CD4-positive, alpha-beta T cell treated with Interferon alpha-2 for 1 hour (primary cell): Measurements from ENCODE around the gene CNIH4.
A peak's percentile ranks its signal among the peaks of the same experiment; 100 is the strongest.
"Not testable (repeated sequence)": the region's sequence is repeated elsewhere in the genome, so short reads cannot be mapped to it uniquely, and the experiment has no call there.

Source experiments
- DNase-seq, 2 donors: peaks; one replicate each; pipeline ENCODE4 v3.0.0-alpha.2; 2020 to 2022

Gene CNIH4

GRCh38 chr1:224349716-224350115, 7.0 kb upstream of the CNIH4 start:
- not testable (repeated sequence) for DNase-seq

- not testable (repeated sequence) for DNase-seq
These were observed 4.1 kb upstream of the CNIH4 start for GRCh38 chr1:224352436-224353085.

DNA sequence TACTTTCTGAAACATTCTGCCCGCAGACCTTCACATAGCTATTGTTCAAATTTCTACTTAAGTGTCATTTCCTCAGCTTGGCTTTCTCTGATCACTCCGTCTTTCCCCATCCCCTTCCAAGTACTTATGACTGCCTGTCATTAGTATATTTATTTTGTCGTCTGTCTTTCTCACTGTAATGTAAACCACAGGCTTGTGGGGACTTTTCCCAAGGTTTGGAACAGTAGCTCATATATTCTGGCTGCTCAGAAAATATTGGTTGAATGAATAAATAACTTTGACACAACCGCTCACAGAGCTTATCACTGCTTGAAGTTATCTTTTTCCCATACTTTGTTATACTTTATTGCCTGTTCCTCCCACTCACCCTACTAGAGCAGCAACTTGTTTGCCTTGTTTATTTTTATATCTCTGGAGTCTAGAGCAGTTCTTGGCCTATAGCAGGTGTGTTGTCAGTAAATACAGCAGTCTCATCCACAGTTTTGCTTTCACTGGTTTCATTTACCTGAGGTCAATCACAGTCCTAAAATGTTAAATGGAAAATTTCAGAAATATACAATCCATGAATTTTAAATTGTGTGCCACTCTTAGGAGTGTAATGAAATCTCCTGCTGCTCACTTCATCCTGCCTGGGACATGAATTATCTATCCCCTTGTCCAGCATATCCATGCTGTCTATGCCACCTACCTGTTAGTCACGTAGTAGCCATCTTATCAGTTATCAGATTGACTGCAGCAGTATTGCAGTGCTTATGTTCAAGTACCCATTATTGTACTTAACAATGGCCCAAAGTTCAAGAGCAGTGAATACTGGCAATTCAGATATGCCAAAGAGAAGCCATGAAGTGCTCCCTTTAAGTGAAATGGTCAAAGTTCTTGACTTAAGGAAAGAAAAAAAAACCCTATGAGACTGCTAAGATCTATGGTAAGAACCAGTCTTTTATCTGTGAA, 2.4 kb upstream of the CNIH4 start:
- DNase-seq: no peak

DNA sequence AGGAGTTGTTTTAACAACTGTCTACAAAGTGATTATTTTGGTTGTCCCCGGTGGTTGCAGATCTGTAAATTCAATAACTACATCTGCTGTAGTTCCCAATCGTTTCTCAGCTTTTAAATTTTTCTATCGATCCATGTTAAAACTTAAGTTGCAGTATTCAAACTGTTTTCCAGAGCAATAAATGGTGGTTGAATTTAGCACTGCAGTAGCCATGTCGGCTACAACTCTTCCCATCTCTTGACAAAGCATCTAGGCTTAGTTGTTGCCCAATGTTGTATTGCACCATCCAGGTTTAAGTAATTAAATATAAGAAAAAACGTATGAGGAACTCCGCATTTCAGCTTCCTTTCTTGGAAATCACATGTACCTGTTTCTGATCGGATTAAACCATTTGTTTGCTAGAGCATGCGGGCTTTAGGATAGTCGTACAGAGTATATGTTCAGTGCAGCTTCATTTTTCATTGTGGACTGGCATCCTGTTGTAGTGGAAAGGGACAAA, 996 bp downstream of the CNIH4 start:
- peak; percentile 24 to 45 for DNase-seq

DNA sequence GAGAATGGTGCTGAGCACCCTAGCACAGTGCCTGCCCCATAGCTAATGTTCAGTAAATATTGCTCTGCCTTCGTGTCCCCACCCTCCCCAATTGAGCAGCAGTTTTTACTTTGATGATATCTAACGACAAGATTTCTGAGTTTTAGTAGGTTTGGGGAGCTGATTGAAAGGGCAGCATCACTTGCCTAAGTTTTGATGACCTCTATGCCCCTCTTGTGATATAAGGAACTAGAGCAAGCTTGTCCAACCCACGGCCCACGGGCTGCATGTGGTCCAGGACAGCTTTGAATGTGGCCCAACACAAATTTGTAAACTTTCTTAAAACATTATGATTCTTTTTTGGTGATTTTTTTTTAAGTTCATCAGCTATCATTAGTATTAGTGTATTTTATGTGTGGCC, 1.6 kb downstream of the CNIH4 start:
- no peak for DNase-seq

DNA sequence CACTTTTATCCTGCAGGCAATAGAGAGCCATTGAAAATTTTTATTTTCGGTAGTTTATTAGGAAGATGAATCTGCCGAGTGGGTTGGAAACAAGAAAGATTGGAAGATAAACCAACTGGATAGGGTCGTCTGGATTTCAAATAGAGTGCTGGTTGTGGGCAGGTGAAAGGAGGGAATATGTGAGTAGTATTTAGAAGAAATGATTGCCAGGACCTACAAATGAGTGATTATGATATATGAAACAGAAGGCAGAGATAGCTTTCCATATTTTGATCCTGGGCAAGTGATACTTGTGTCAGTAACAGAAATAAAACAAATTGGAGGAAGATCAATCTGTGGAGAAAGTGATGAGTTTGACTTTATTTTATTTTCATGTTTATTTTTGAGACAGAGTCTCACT, 2.5 kb downstream of the CNIH4 start:
- no peak for DNase-seq

DNA sequence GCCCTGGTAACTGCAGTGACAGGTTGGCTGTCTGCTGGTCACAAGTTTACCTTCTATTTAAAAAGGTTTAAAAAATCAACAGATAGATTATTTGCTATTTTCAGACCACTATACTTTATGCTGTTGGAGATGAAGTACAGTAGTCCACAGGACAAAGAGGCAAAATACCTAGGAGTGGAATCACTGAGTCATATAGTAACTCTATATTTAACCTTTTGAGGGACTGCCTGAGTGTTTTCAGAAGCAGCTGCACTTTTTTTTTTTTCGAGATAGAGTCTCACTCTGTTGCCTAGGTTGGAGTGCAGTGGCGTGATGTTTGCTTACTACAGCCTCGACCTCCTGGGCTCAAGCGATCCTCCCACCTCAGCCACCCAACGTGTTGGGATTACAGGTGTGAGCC, 11.7 kb downstream of the CNIH4 start:
- DNase-seq: no peak

- no peak for DNase-seq
These were observed 16.4 kb downstream of the CNIH4 start for GRCh38 chr1:224373008-224373590.

- no peak for DNase-seq
These were observed 18.4 kb downstream of the CNIH4 start for GRCh38 chr1:224375059-224375458.

DNA sequence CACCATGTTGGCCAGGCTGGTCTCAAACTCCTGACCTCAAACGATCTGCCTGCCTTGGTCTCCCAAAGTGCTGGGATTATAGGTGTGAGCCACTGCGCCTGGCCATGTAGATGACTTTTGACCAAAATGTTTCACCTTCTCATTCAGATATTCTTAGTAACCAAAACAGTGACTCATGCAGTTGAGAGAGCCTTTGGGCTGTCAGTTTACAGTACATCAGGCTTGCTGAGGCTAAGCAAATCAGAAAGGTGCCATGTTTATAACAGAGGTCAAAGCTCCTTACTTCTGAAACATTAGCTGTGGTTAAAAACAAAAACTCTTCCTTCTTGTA, 21.0 kb downstream of the CNIH4 start:
- DNase-seq: peak in 1 of 2 donors; percentile 35

GRCh38 chr1:224378855-224379631, 22.4 kb downstream of the CNIH4 start:
- no peak for DNase-seq

DNA sequence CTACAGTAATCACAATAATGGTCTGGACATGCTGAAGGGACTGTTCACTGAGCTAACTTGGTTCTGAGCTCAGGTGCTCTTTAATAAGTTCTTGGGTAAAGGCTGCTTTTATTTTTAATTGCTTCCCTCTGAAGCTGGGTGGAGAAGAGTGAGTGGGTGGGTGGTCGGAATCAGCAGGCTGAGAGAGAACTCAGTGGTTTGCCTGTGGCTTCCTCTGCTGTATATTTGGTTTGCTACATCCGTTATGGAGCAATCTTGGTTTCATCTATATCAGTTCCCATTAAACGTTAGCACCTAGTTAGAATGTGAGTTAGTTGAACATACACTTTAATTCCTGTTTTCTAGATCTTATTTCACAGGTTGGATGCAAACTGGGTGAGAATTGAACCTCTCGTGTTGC, 23.3 kb downstream of the CNIH4 start:
- DNase-seq: peak; percentile 32 to 66

- DNase-seq: no peak
These were observed 25.3 kb downstream of the CNIH4 start for GRCh38 chr1:224381880-224382548.

GRCh38 chr1:224383218-224383617, 26.5 kb downstream of the CNIH4 start:
- no peak for DNase-seq

- peak in 1 of 2 donors; percentile 44 for DNase-seq
These were observed 30.7 kb downstream of the CNIH4 start for GRCh38 chr1:224387302-224387912.

DNA sequence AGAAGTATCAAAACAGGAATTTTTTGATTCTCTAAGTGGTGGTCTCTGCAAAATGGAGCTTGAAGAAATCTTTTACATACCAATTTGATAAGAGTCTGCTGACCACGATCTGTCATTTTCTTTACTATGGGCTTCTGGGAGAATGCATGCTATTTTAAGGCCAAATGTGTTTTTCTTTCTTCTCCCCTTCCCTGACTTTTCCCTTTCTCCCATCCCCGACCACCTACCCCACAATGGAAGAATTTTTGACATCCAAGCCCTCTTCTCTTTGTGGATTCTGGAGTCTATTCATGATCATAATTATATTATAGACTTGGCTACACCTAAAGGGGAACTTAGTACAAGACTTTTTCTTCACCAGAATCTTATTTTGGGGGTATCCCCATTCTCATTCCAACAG, 31.3 kb downstream of the CNIH4 start:
- DNase-seq: no peak

DNA sequence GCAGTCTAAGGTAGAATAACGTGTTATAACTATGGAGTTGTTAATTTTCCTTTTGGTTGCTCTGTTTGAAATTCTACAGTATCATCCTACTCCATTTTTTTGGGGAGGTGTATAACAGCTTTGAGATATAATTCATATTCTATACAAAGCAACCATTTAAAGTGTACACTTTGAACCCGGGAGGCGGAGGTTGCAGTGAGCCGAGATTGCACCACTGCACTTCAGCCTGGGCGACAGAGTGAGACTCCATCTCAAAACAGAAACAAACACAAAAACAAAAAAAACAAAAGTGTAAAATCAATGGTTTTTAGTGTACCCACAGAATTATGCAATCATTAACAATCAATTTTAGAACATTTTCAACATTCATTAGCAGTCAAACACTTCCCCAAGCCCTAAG, 33.8 kb downstream of the CNIH4 start:
- no peak for DNase-seq

DNA sequence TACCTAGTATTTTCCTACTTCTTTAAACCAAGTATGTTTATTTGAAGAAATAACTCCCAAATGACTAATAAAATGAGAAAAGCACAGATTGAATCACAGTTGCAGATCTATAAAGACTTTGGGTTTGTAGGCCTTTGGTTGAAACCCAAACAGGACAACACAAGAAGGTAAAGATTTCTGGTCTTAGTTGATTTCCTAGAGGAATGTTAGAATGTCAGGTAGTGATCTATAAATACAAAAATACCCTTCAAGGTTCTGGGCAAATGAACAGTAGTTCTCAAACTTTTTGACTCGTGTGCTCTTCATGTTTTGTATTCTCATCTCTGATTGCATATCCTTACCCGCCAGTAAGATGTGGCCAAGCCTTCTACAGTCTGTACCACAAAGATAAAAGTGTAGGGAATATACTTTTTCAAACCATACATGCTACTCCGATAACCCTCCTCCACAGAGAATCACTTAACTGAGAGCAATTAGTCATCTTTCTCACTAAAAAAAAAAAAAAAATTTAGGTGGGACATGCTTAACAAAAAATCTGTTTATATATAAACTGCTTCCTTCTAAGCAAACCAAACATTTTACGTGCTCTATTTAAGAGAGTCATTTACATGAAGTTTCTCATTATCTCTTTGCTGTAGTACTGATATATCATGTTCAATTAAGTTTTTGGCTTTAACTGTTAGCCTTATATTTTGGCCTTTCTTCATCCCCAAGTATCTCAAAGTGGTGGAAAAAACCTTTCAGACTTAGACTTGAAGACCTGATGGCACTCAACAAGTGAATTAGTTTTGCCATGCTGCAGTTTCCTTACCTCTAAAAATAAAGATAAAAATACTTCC, 36.0 kb downstream of the CNIH4 start:
- no peak for DNase-seq

DNA sequence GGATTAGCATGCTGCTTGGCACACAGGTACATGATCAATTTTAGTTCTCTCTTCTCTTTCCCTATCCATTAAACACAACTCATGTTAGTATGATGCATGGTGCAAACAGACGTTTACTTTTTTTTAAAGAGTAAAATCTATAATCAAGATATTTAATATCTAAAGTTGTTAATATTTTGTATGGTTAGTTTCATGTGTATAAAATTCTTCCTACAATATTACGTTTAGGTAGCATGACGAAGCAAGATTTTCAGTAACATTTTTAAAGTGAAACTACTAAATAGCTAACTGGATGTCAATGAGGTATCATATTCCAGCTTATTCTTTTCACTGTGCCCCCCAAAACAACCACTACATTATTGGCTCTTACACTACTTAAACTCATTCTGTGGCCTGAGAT, 36.6 kb downstream of the CNIH4 start:
- DNase-seq: no peak

DNA sequence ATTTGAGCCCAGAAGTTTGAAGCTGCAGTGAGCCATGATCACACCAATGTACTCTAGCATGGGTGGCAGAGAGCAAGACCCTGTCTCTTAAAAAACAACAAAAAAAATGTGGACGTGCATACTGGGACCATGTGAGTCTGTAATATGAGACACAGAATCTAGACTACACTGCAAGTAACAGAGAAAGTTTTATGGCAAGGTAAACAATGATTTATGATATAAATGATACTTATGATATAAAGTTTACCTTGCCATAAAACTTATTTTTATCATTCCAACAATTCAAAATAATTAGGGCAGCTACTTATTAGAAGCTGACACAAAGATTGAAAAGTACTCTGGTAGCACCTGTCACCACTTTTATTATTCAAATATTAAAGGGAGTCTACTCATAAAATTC, 43.2 kb downstream of the CNIH4 start:
- DNase-seq: no peak

DNA sequence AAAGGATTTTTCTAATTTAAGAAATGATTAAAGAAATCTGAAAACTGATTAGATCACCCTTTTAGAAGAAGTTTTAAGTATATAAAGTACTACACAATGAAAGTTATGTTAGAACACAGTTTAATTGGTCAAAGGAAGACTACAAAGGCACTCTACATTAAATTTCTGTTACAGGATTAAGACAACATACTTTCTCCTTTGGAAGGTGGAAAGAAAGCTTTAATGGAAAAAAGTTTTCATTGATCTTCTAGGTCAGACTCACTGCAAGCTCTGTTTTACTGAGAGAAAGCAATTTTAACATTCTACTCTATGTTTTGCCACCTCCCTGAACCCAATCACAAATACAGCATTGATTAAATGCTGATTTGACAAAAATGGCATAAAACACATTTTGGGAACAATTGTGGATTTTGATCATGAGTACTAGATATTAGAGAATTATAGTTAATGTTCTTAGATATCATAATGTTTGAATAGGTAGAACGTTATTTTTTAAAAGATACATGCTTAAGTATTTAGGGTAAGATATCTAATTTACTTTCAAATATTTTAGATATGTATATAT, 45.9 kb downstream of the CNIH4 start:
- no peak for DNase-seq
